Stomach (tissue), 4 donors: Measurements from ENCODE around the gene CPA3.

Source experiments
- POLR2A ChIP-seq, 4 donors: fragments of 450-650 bp; IDR thresholded peaks; one replicate each; pipeline ENCODE4 v1.6.1; 2016; ENCODE audit warnings: antibody characterized with exemption in 4 of 4, control low read depth in 2 of 4, mild to moderate bottlenecking in 1 of 4, moderate library complexity in 1 of 4
- TF ChIP-seq, protein P1 (sequence below), 7 experiments: fragments of 450-650 bp in 4 of 7; fragments of 200-600 bp in 3 of 7; sonication (generic) in 3 of 7; IDR thresholded peaks; one replicate each; pipeline ENCODE4 v1.5.1; 2016 to 2019; ENCODE audit warnings: antibody characterized with exemption in 7 of 7, control low read depth in 2 of 7, mild to moderate bottlenecking in 1 of 7

DNA sequence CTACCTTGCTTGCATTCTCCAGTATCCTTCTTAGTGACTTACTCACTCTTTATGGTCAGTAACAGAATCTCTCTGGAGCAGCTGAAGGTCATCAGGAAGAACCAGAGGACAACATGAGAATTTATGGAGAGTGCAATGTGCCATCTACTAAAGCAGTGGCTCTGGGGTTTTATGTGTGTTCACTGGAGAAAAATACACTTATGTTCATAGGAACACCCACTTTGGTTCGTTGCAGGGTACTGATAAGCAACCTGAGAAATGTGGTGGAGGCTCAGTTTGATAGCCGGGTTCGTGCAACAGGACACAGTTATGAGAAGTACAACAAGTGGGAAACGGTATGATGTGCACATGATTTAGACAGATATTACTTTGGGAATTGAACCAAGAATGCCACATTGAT is 24.6 kb upstream of the CPA3 start:
- no peak for TF ChIP-seq POLR2A (IDR thresholded peaks at IDR 0.05)
- TF ChIP-seq, protein P1, sequence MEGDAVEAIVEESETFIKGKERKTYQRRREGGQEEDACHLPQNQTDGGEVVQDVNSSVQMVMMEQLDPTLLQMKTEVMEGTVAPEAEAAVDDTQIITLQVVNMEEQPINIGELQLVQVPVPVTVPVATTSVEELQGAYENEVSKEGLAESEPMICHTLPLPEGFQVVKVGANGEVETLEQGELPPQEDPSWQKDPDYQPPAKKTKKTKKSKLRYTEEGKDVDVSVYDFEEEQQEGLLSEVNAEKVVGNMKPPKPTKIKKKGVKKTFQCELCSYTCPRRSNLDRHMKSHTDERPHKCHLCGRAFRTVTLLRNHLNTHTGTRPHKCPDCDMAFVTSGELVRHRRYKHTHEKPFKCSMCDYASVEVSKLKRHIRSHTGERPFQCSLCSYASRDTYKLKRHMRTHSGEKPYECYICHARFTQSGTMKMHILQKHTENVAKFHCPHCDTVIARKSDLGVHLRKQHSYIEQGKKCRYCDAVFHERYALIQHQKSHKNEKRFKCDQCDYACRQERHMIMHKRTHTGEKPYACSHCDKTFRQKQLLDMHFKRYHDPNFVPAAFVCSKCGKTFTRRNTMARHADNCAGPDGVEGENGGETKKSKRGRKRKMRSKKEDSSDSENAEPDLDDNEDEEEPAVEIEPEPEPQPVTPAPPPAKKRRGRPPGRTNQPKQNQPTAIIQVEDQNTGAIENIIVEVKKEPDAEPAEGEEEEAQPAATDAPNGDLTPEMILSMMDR (IDR thresholded peaks at IDR 0.05), result no peak
